ENCODE measurements around the gene IGFBPL1.

GRCh38 chr9:38439291-38439915 lies 15.1 kb upstream of the IGFBPL1 start:
- TF ChIP-seq CTCF (IDR thresholded peaks at IDR 0.05; ENCODE audit: borderline replicate concordance, extremely low read depth, low read length, poor library complexity, severe bottlenecking) (no peak), EZH2 (IDR thresholded peaks at IDR 0.05; ENCODE audit: borderline replicate concordance, low read depth, low read length, severe bottlenecking) (no peak)
